Ishikawa (cell line): ENCODE data around the gene S100A12.

Experiments used
- CREB1 ChIP-seq: IDR thresholded peaks from 2 replicates; pipeline ENCODE4 v1.6.1; 2012; ENCODE audit warnings: low read depth
- FOXM1 ChIP-seq: IDR thresholded peaks from 2 replicates; pipeline ENCODE4 v1.6.1; 2012; ENCODE audit warnings: low read depth, borderline replicate concordance
- RAD21 ChIP-seq: IDR thresholded peaks from 2 replicates; pipeline ENCODE4 v1.6.1; 2012; ENCODE audit warnings: low read depth
- TAF1 ChIP-seq: IDR thresholded peaks from 2 replicates; pipeline ENCODE4 v1.6.1; 2012; ENCODE audit warnings: low read depth, mild to moderate bottlenecking
- TEAD4 ChIP-seq: IDR thresholded peaks from 2 replicates; pipeline ENCODE4 v1.6.1; 2012
- YY1 ChIP-seq: IDR thresholded peaks from 2 replicates; pipeline ENCODE4 v1.6.1; 2012; ENCODE audit warnings: low read depth
- ZBTB7A ChIP-seq: IDR thresholded peaks from 2 replicates; pipeline ENCODE4 v1.6.1; 2012; ENCODE audit warnings: low read depth
- TF ChIP-seq, protein P1 (sequence below): IDR thresholded peaks from 2 replicates; pipeline ENCODE4 v1.6.1; 2012
- TF ChIP-seq, protein P2 (sequence below): IDR thresholded peaks from 2 replicates; pipeline ENCODE4 v1.6.1; 2012; ENCODE audit warnings: low read depth, mild to moderate bottlenecking

DNA sequence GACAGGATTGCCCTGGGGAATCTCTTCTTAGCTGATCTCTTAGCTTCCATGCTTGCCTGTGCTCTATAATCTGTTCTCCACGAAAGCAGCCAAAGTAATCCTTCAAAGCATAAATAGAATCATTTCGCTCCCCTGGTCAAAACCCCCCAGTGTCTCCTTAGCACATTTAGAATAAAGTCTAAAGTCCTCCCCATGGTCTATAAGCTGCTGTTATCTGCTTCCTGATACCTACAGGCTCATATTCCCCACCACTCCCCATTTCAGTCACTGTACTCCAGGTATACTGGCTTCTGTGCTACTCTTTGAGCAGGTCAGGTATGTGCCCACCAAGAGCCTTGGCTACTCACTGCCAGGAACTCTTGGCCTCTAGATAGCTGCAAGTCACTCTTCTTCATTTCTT is 2.9 kb downstream of the S100A12 start:
- TF ChIP-seq CREB1 (no peak), ZBTB7A (no peak), YY1 (no peak), TEAD4 (no peak), RAD21 (no peak), TAF1 (no peak), FOXM1 (no peak)
- TF ChIP-seq, protein P1, sequence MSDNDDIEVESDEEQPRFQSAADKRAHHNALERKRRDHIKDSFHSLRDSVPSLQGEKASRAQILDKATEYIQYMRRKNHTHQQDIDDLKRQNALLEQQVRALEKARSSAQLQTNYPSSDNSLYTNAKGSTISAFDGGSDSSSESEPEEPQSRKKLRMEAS: no peak
- TF ChIP-seq, protein P2, sequence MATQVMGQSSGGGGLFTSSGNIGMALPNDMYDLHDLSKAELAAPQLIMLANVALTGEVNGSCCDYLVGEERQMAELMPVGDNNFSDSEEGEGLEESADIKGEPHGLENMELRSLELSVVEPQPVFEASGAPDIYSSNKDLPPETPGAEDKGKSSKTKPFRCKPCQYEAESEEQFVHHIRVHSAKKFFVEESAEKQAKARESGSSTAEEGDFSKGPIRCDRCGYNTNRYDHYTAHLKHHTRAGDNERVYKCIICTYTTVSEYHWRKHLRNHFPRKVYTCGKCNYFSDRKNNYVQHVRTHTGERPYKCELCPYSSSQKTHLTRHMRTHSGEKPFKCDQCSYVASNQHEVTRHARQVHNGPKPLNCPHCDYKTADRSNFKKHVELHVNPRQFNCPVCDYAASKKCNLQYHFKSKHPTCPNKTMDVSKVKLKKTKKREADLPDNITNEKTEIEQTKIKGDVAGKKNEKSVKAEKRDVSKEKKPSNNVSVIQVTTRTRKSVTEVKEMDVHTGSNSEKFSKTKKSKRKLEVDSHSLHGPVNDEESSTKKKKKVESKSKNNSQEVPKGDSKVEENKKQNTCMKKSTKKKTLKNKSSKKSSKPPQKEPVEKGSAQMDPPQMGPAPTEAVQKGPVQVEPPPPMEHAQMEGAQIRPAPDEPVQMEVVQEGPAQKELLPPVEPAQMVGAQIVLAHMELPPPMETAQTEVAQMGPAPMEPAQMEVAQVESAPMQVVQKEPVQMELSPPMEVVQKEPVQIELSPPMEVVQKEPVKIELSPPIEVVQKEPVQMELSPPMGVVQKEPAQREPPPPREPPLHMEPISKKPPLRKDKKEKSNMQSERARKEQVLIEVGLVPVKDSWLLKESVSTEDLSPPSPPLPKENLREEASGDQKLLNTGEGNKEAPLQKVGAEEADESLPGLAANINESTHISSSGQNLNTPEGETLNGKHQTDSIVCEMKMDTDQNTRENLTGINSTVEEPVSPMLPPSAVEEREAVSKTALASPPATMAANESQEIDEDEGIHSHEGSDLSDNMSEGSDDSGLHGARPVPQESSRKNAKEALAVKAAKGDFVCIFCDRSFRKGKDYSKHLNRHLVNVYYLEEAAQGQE: no peak
